IMR-90 (cell line): Measurements from ENCODE around the gene NLRP3. TPM values are rescaled to one million over a fixed set of nuclear protein-coding genes. Genes with fewer than 3 reads are reported as not detected.

Experiments used
- ATAC-seq: fragments of 200-7000 bp; cut with Tn5 transposase; 2 replicates; pipeline ENCODE4 v1.9.1; 2020; ENCODE audit warnings: low read depth, mild to moderate bottlenecking, moderate library complexity
- BruUV-seq: library from RNA; stranded (reverse); fragments of 400-500 nt; replicated peaks from 2 replicates; lab custom pipeline; 2021; lab: Mats Ljungman, UMichigan
- CTCF ChIA-PET: fragments of 300-600 bp; formaldehyde crosslinking; extraction: SDS; loops from one replicate; lab custom pipeline; 2021; ENCODE audit warnings: antibody characterized with exemption; lab: Yijun Ruan, JAX
- POLR2A ChIA-PET: fragments of 300-600 bp; sonication (Branson Sonifier 250); formaldehyde crosslinking; loops from one replicate; lab custom pipeline; 2022; ENCODE audit warnings: antibody characterized with exemption; ENCODE audit not compliant: unreplicated experiment; lab: Charles Lee
- DNase-seq: peaks from one replicate; pipeline ENCODE4 v3.0.0; 2013
- H2AFZ ChIP-seq: replicated peaks from 2 replicates; pipeline ENCODE3; 2013; ENCODE audit warnings: low read length, mild to moderate bottlenecking; ENCODE audit not compliant: poor library complexity
- H2AK5ac ChIP-seq: 2 replicates; pipeline ENCODE4 v1.6.1; 2013; ENCODE audit warnings: low read depth, low read length, inconsistent platforms
- H2AK9ac ChIP-seq: replicated peaks from 2 replicates; pipeline ENCODE3; 2013; ENCODE audit warnings: mild to moderate bottlenecking, low read depth, low read length, moderate library complexity; ENCODE audit not compliant: poor library complexity
- H2BK120ac ChIP-seq: 2 replicates; pipeline ENCODE4 v1.6.1; 2013; ENCODE audit warnings: low read depth, low read length, inconsistent platforms
- H2BK15ac ChIP-seq: 3 replicates; pipeline ENCODE4 v1.6.1; 2013; ENCODE audit warnings: low read depth, low read length, inconsistent platforms
- H2BK20ac ChIP-seq: 2 replicates; pipeline ENCODE4 v1.6.1; 2013; ENCODE audit warnings: low read depth, mild to moderate bottlenecking, inconsistent platforms, low read length, moderate library complexity
- H2BK5ac ChIP-seq: 2 replicates; pipeline ENCODE4 v1.6.1; 2013; ENCODE audit warnings: mild to moderate bottlenecking, low read depth, low read length, inconsistent platforms; ENCODE audit not compliant: poor library complexity, severe bottlenecking
- H3K14ac ChIP-seq: replicated peaks from 2 replicates; pipeline ENCODE4 v1.6.1; 2013; ENCODE audit warnings: low read depth, low read length, inconsistent platforms
- H3K18ac ChIP-seq: 2 replicates; pipeline ENCODE4 v1.6.1; 2013; ENCODE audit warnings: low read depth, low read length, control low read depth
- H3K23ac ChIP-seq: 2 replicates; pipeline ENCODE4 v1.6.1; 2013; ENCODE audit warnings: low read depth, low read length, inconsistent platforms
- H3K27ac ChIP-seq: 2 replicates; pipeline ENCODE4 v1.5.1; 2013; ENCODE audit warnings: mild to moderate bottlenecking, control low read depth, low read length; ENCODE audit not compliant: insufficient read depth
- H3K27me3 ChIP-seq: 2 replicates; pipeline ENCODE4 v1.6.1; 2013; ENCODE audit warnings: low read length; ENCODE audit not compliant: control insufficient read depth, insufficient read depth
- H3K36me3 ChIP-seq: 2 replicates; pipeline ENCODE4 v1.6.1; 2013; ENCODE audit warnings: low read length, mixed read lengths; ENCODE audit not compliant: control insufficient read depth, insufficient read depth
- H3K4ac ChIP-seq: 2 replicates; pipeline ENCODE4 v1.6.1; 2013; ENCODE audit warnings: low read depth, low read length, inconsistent platforms
- H3K4me1 ChIP-seq: 2 replicates; pipeline ENCODE4 v1.6.1; 2013; ENCODE audit warnings: low read length, mixed read lengths; ENCODE audit not compliant: control insufficient read depth, insufficient read depth
- H3K4me2 ChIP-seq: 2 replicates; pipeline ENCODE4 v1.6.1; 2013; ENCODE audit warnings: low read depth, mild to moderate bottlenecking, control low read depth, low read length, moderate library complexity
- H3K4me3 ChIP-seq: 2 replicates; pipeline ENCODE4 v1.5.1; 2013; ENCODE audit warnings: low read depth, mild to moderate bottlenecking, control low read depth, low read length, moderate library complexity; ENCODE audit not compliant: insufficient read depth
- H3K56ac ChIP-seq: 2 replicates; pipeline ENCODE4 v1.6.1; 2013; ENCODE audit warnings: low read length, inconsistent platforms; ENCODE audit not compliant: insufficient read depth; ENCODE audit errors: extremely low read depth
- H3K79me1 ChIP-seq, 2 experiments: 2 replicates each; pipeline ENCODE4 v1.6.1; 2013; ENCODE audit warnings: low read length in 2 of 2, inconsistent platforms in 1 of 2, low read depth in 1 of 2
- H3K9ac ChIP-seq: 2 replicates; pipeline ENCODE4 v1.6.1; 2013; ENCODE audit warnings: low read depth, low read length, control low read depth
- H3K9me1 ChIP-seq: 2 replicates; pipeline ENCODE4 v1.6.1; 2013; ENCODE audit warnings: low read length, inconsistent platforms; ENCODE audit not compliant: insufficient read depth
- H3K9me3 ChIP-seq: 2 replicates; pipeline ENCODE4 v1.6.1; 2013; ENCODE audit warnings: low read length; ENCODE audit not compliant: control insufficient read depth, insufficient read depth
- H4K20me1 ChIP-seq: 2 replicates; pipeline ENCODE4 v1.6.1; 2013; ENCODE audit warnings: low read length, inconsistent platforms; ENCODE audit not compliant: insufficient read depth
- H4K5ac ChIP-seq: 2 replicates; pipeline ENCODE4 v1.6.1; 2013; ENCODE audit warnings: mild to moderate bottlenecking, low read depth, low read length, control low read depth
- H4K8ac ChIP-seq, 2 experiments: 2 replicates each; pipeline ENCODE4 v1.6.1; 2013; ENCODE audit warnings: low read depth in 2 of 2, low read length in 2 of 2, control low read depth in 1 of 2, inconsistent platforms in 1 of 2
- H4K91ac ChIP-seq: 2 replicates; pipeline ENCODE4 v1.6.1; 2013; ENCODE audit warnings: low read depth, low read length, inconsistent platforms; ENCODE audit not compliant: insufficient read depth
- BHLHE40 ChIP-seq: fragments of 150-350 bp; IDR thresholded peaks from 2 replicates; pipeline ENCODE4 v1.6.1; 2016; ENCODE audit warnings: mild to moderate bottlenecking, low read depth, low read length
- CEBPB ChIP-seq: IDR thresholded peaks from 2 replicates; pipeline ENCODE4 v1.6.1; 2012; ENCODE audit warnings: low read depth, low read length, improper control_type of control experiment
- CHD1 ChIP-seq: IDR thresholded peaks from 2 replicates; pipeline ENCODE4 v1.6.1; 2012; ENCODE audit warnings: low read depth, low read length, improper control_type of control experiment
- ELK1 ChIP-seq: fragments of 150-350 bp; IDR thresholded peaks from 2 replicates; pipeline ENCODE4 v1.6.1; 2016; ENCODE audit warnings: low read depth, mild to moderate bottlenecking, low read length, moderate library complexity, borderline replicate concordance
- FOS ChIP-seq: fragments of 150-350 bp; IDR thresholded peaks from 2 replicates; pipeline ENCODE4 v1.6.1; 2016; ENCODE audit warnings: low read depth, low read length
- MAFK ChIP-seq: IDR thresholded peaks from 2 replicates; pipeline ENCODE4 v1.6.1; 2012; ENCODE audit warnings: low read depth, low read length, improper control_type of control experiment
- MAZ ChIP-seq: IDR thresholded peaks from 2 replicates; pipeline ENCODE4 v1.6.1; 2012; ENCODE audit warnings: low read depth, mild to moderate bottlenecking, low read length, improper control_type of control experiment, moderate library complexity, borderline replicate concordance
- MXI1 ChIP-seq: IDR thresholded peaks from 2 replicates; pipeline ENCODE4 v1.6.1; 2012; ENCODE audit warnings: low read depth, mild to moderate bottlenecking, low read length, moderate library complexity, borderline replicate concordance
- NFE2L2 ChIP-seq: fragments of 150-350 bp; IDR thresholded peaks from 2 replicates; pipeline ENCODE4 v1.6.1; 2016; ENCODE audit warnings: low read depth, mild to moderate bottlenecking, low read length
- POLR2A ChIP-seq: IDR thresholded peaks from 2 replicates; pipeline ENCODE4 v1.6.1; 2012; ENCODE audit warnings: mild to moderate bottlenecking, low read depth, low read length
- RAD21 ChIP-seq: IDR thresholded peaks from 2 replicates; pipeline ENCODE4 v1.6.1; 2012; ENCODE audit warnings: low read length, improper control_type of control experiment
- RCOR1 ChIP-seq: IDR thresholded peaks from 2 replicates; pipeline ENCODE4 v1.6.1; 2012; ENCODE audit warnings: mild to moderate bottlenecking, low read length, improper control_type of control experiment; ENCODE audit not compliant: insufficient replicate concordance
- RFX5 ChIP-seq: IDR thresholded peaks from 2 replicates; pipeline ENCODE4 v1.8.0; 2012; ENCODE audit warnings: low read depth, mild to moderate bottlenecking, low read length, moderate library complexity
- SMC3 ChIP-seq: fragments of 150-350 bp; IDR thresholded peaks from 2 replicates; pipeline ENCODE4 v1.6.1; 2016; ENCODE audit warnings: low read depth, mild to moderate bottlenecking, antibody characterized with exemption, low read length, moderate library complexity
- USF2 ChIP-seq: fragments of 150-350 bp; IDR thresholded peaks from 2 replicates; pipeline ENCODE4 v1.6.1; 2017; ENCODE audit warnings: mild to moderate bottlenecking, antibody characterized with exemption, low read length, low read depth
- WGBS, 2 experiments: methylation state at CpG; one replicate each; pipeline versions ENCODE4 v1.1.5 to v1.1.7; 2013; ENCODE audit warnings: missing lambda C conversion rate in 2 of 2; ENCODE audit not compliant: insufficient read length in 1 of 2; ENCODE audit errors: extremely low coverage in 2 of 2; 5-methylcytosine and 5-hydroxymethylcytosine counted together
- dilution Hi-C: fragments of 300-500 bp; cut with HindIII; formaldehyde crosslinking; loops from one replicate; pipeline ENCODE4 v1.14.3; 2018; ENCODE audit warnings: low sequenced_read_pairs; ENCODE audit not compliant: unreplicated experiment
- in situ Hi-C: fragments of 300-500 bp; cut with MboI; formaldehyde crosslinking; loops from 3 replicates; pipeline ENCODE4 v1.14.3; 2019; ENCODE audit warnings: low sequenced_read_pairs, inconsistent platforms, mixed read lengths
- intact Hi-C: fragments of 100-400 bp; cut with micrococcal nuclease; formaldehyde crosslinking; loops from 2 replicates; pipeline ENCODE4 v1.10.0; 2022
- polyA plus RNA-seq, 3 experiments: library from polyadenylated mRNA; depleted of rRNA; stranded (reverse); fragments of >200 nt; gene quantifications; 2 replicates each; pipeline ENCODE4 v1.2.3, GENCODE V29; 2012; ENCODE audit warnings: low replicate concordance in 1 of 3
- total RNA-seq: library from RNA; depleted of rRNA; stranded (reverse); fragments of >200 nt; gene quantifications from 2 replicates; pipeline ENCODE4 v1.2.3, GENCODE V29; 2012
- TF ChIP-seq, protein P1 (sequence below): conservative IDR thresholded peaks from 2 replicates; pipeline ENCODE4 v1.5.1; 2012; ENCODE audit warnings: mild to moderate bottlenecking, low read depth, low read length, improper control_type of control experiment

The NLRP3 gene
- total and polyA plus RNA-seq, 2 of the 4 experiments (the other 2 are of a cell fraction), result 0.18 TPM; not detected in 1

GRCh38 chr1:247378334-247379073, 37.5 kb upstream of the NLRP3 start:
- Histone ChIP-seq H3K18ac (no peak overlapping the region), H3K23ac (no peak overlapping the region), H3K4me2 (no peak overlapping the region), H3K27me3 (no peaks in the 10 kb centered on the region), H3K36me3 (no peaks in the 10 kb centered on the region), H3K4me1 (no peaks in the 10 kb centered on the region), H3K56ac (no peak overlapping the region), H4K8ac (no peak overlapping the region), H4K20me1 (no peaks in the 10 kb centered on the region), H2BK15ac (no peak overlapping the region), H3K9me1 (no peaks in the 10 kb centered on the region), H3K4ac (no peak overlapping the region), H3K79me1 (no peaks in the 10 kb centered on the region), H2AFZ (no peak overlapping the region), H2BK20ac (no peak overlapping the region), H3K14ac (no peak overlapping the region), H3K27ac (no peak overlapping the region), H4K91ac (no peak overlapping the region), H2BK120ac (no peak overlapping the region), H2BK5ac (no peak overlapping the region), H3K9ac (no peak overlapping the region), H4K5ac (no peak overlapping the region), H2AK5ac (no peak overlapping the region), H3K9me3 (0 out of 2 replicates have a peak, but pooled peaks cover 2% of the 10 kb centered on the region), H3K4me3 (no peak overlapping the region), H2AK9ac (no peak overlapping the region)
- TF ChIP-seq RCOR1 (no peak), MAFK (no peak), USF2 (no peak), SMC3 (no peak), NFE2L2 (no peak), CHD1 (no peak), MXI1 (no peak), ELK1 (no peak), RAD21 (no peak), FOS (no peak), POLR2A (no peak), MAZ (no peak), BHLHE40 (no peak), CEBPB (no peak), RFX5 (no peak)
- TF ChIP-seq, protein P1, sequence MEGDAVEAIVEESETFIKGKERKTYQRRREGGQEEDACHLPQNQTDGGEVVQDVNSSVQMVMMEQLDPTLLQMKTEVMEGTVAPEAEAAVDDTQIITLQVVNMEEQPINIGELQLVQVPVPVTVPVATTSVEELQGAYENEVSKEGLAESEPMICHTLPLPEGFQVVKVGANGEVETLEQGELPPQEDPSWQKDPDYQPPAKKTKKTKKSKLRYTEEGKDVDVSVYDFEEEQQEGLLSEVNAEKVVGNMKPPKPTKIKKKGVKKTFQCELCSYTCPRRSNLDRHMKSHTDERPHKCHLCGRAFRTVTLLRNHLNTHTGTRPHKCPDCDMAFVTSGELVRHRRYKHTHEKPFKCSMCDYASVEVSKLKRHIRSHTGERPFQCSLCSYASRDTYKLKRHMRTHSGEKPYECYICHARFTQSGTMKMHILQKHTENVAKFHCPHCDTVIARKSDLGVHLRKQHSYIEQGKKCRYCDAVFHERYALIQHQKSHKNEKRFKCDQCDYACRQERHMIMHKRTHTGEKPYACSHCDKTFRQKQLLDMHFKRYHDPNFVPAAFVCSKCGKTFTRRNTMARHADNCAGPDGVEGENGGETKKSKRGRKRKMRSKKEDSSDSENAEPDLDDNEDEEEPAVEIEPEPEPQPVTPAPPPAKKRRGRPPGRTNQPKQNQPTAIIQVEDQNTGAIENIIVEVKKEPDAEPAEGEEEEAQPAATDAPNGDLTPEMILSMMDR, result no peak
- no TSS peak for BruUV-seq
- ChIA-PET CTCF (no interaction called here), POLR2A (no interaction called here)
- no peak for ATAC-seq
- dilution Hi-C loops, result no loop called here
- no peak for DNase-seq
- in situ Hi-C loops, result no loop called here
- intact Hi-C loops, result no loop called here
- 78% methylated on average over 5 of the region's 20 CpGs; no CpG with 5 or more reads in 1 of the 2 experiments for WGBS, 2 experiments
